SK-N-SH (cell line): Measurements from ENCODE around the gene HINT1. TPM values are rescaled to one million over a fixed set of nuclear protein-coding genes. Genes with fewer than 3 reads are reported as not detected.

Experiments used
- CTCF ChIA-PET: fragments of 300-600, 350-600 bp; formaldehyde crosslinking; extraction: SDS; loops from one replicate; lab custom pipeline; 2021; lab: Yijun Ruan, JAX
- POLR2A ChIA-PET: fragments of 350-600 bp; sonication (Branson Sonifier 250); formaldehyde crosslinking; extraction: SDS; loops from one replicate; lab custom pipeline; 2020; ENCODE audit warnings: antibody characterized with exemption, inconsistent platforms; lab: Yijun Ruan, JAX
- DNase-seq: peaks from one replicate; pipeline ENCODE4 v3.0.0; 2012
- H2AFZ ChIP-seq: fragments of 200-600 bp; sonication (generic); 2 replicates; pipeline ENCODE4 v1.8.1; 2016; ENCODE audit warnings: antibody characterized with exemption, mild to moderate bottlenecking, low read depth
- H3F3A ChIP-seq: fragments of 200-600 bp; sonication (generic); replicated peaks from 2 replicates; pipeline ENCODE3; 2016; ENCODE audit warnings: antibody characterized with exemption, mild to moderate bottlenecking; ENCODE audit not compliant: insufficient read depth
- H3K27ac ChIP-seq, 2 experiments: fragments of 200-500 bp in 1 of 2; fragments of 200-600 bp in 1 of 2; sonication (Bioruptor generic) in 1 of 2; sonication (generic), shearing (Covaris generic) in 1 of 2; 2 replicates each; pipeline versions ENCODE4 v1.5.1 to v1.6.1; 2014 to 2016; ENCODE audit warnings: low read depth in 2 of 2, inconsistent platforms in 1 of 2, low read length in 1 of 2, mild to moderate bottlenecking in 1 of 2, mixed read lengths in 1 of 2
- H3K27me3 ChIP-seq: fragments of 200-600 bp; sonication (generic), shearing (Covaris generic); 2 replicates; pipeline ENCODE4 v1.6.1; 2016; ENCODE audit warnings: mixed run types; ENCODE audit not compliant: insufficient read depth
- H3K36me3 ChIP-seq, 2 experiments: fragments of 200-500 bp in 1 of 2; fragments of 200-600 bp in 1 of 2; sonication (Bioruptor generic) in 1 of 2; sonication (generic) in 1 of 2; replicated peaks in 1 of 2; 2 replicates each; pipeline versions ENCODE3 to v1.5.1; 2014 to 2016; ENCODE audit warnings: low read length in 1 of 2, mild to moderate bottlenecking in 1 of 2; ENCODE audit not compliant: insufficient read depth in 2 of 2, control insufficient read depth in 1 of 2
- H3K4me1 ChIP-seq, 2 experiments: fragments of 200-500 bp in 1 of 2; fragments of 200-600 bp in 1 of 2; sonication (Bioruptor generic) in 1 of 2; sonication (generic), shearing (Covaris generic) in 1 of 2; 2 replicates each; pipeline versions ENCODE4 v1.5.1 to v1.6.1; 2014 to 2016; ENCODE audit warnings: low read depth in 1 of 2, low read length in 1 of 2, mixed run types in 1 of 2; ENCODE audit not compliant: insufficient read depth in 2 of 2, control insufficient read depth in 1 of 2
- H3K4me2 ChIP-seq: fragments of 200-600 bp; sonication (generic), shearing (Covaris generic); 2 replicates; pipeline ENCODE4 v1.6.1; 2017; ENCODE audit warnings: mixed run types
- H3K4me3 ChIP-seq, 2 experiments: fragments of 200-500 bp in 1 of 2; fragments of 200-600 bp in 1 of 2; sonication (Bioruptor generic) in 1 of 2; sonication (generic), shearing (Covaris generic) in 1 of 2; 2 replicates each; pipeline versions ENCODE4 v1.5.1 to v1.8.1; 2014 to 2016; ENCODE audit warnings: low read depth in 2 of 2, inconsistent platforms in 1 of 2, low read length in 1 of 2, mild to moderate bottlenecking in 1 of 2, mixed read lengths in 1 of 2, moderate library complexity in 1 of 2
- H3K79me2 ChIP-seq: fragments of 200-600 bp; sonication (generic); 2 replicates; pipeline ENCODE4 v1.8.1; 2017; ENCODE audit warnings: mild to moderate bottlenecking; ENCODE audit not compliant: insufficient read depth
- H3K9ac ChIP-seq: fragments of 200-600 bp; sonication (generic); 2 replicates; pipeline ENCODE4 v1.6.1; 2017; ENCODE audit warnings: mixed run types
- H3K9me2 ChIP-seq: fragments of 200-600 bp; sonication (generic); 2 replicates; pipeline ENCODE4 v1.6.1; 2017; ENCODE audit warnings: mixed run types
- H3K9me3 ChIP-seq: fragments of 200-600 bp; sonication (generic); 2 replicates; pipeline ENCODE4 v1.6.1; 2017; ENCODE audit warnings: mixed run types, mild to moderate bottlenecking, moderate library complexity
- H4K20me1 ChIP-seq: fragments of 200-600 bp; sonication (generic); 2 replicates; pipeline ENCODE4 v1.6.1; 2017; ENCODE audit warnings: mild to moderate bottlenecking, mixed run types; ENCODE audit not compliant: insufficient read depth
- CHD2 ChIP-seq: fragments of 150-350 bp; IDR thresholded peaks from 2 replicates; pipeline ENCODE4 v1.6.1; 2018; ENCODE audit warnings: low read length; ENCODE audit not compliant: partially characterized antibody
- ELF1 ChIP-seq: IDR thresholded peaks from 2 replicates; pipeline ENCODE4 v1.4.0; 2012
- EP300 ChIP-seq, 2 experiments: IDR thresholded peaks; 2 replicates each; pipeline versions ENCODE4 v1.4.0 to v1.6.1; 2012; ENCODE audit warnings: borderline replicate concordance in 1 of 2, low read depth in 1 of 2, low read length in 1 of 2
- EZH2phosphoT487 ChIP-seq: fragments of 200-600 bp; sonication (generic); IDR thresholded peaks from 2 replicates; pipeline ENCODE4 v1.6.1; 2017; ENCODE audit warnings: low read depth, mixed run types, mild to moderate bottlenecking, antibody characterized with exemption, moderate library complexity, borderline replicate concordance
- FOXJ3 ChIP-seq: sonication (generic); formaldehyde crosslinking; IDR thresholded peaks from 2 replicates; pipeline ENCODE4 v1.5.1; 2020; ENCODE audit warnings: mild to moderate bottlenecking, missing genetic modification reagents
- FOXM1 ChIP-seq: IDR thresholded peaks from 2 replicates; pipeline ENCODE4 v1.4.0; 2012; ENCODE audit warnings: low read depth, mild to moderate bottlenecking
- GABPA ChIP-seq: IDR thresholded peaks from 2 replicates; pipeline ENCODE4 v1.4.0; 2012; ENCODE audit warnings: low read depth, mild to moderate bottlenecking
- GATA2 ChIP-seq: sonication (generic); formaldehyde crosslinking; IDR thresholded peaks from 2 replicates; pipeline ENCODE4 v1.5.0; 2020; ENCODE audit warnings: mild to moderate bottlenecking, missing genetic modification reagents
- MEF2A ChIP-seq: IDR thresholded peaks from 2 replicates; pipeline ENCODE4 v1.4.0; 2012; ENCODE audit warnings: low read depth, borderline replicate concordance
- MXI1 ChIP-seq: IDR thresholded peaks from 2 replicates; pipeline ENCODE4 v1.6.1; 2012; ENCODE audit warnings: mild to moderate bottlenecking, low read depth, low read length, improper control_type of control experiment
- NFIC ChIP-seq: IDR thresholded peaks from 2 replicates; pipeline ENCODE4 v1.4.0; 2012; ENCODE audit warnings: borderline replicate concordance
- NRF1 ChIP-seq: IDR thresholded peaks from 2 replicates; pipeline ENCODE4 v1.6.1; 2012; ENCODE audit warnings: low read depth, mild to moderate bottlenecking, low read length
- POLR2AphosphoS5 ChIP-seq: IDR thresholded peaks from 2 replicates; pipeline ENCODE4 v1.6.1; 2012; ENCODE audit warnings: low read depth, low read length
- RAD21 ChIP-seq: IDR thresholded peaks from 2 replicates; pipeline ENCODE4 v1.6.1; 2012; ENCODE audit warnings: mild to moderate bottlenecking, low read length
- RCOR1 ChIP-seq: fragments of 150-350 bp; IDR thresholded peaks from 2 replicates; pipeline ENCODE4 v1.6.1; 2017; ENCODE audit warnings: antibody characterized with exemption, low read length
- RFX5 ChIP-seq: IDR thresholded peaks from 2 replicates; pipeline ENCODE4 v1.6.1; 2012; ENCODE audit warnings: mild to moderate bottlenecking, improper control_type of control experiment, low read length
- RXRA ChIP-seq: IDR thresholded peaks from 2 replicates; pipeline ENCODE4 v1.4.0; 2012; ENCODE audit warnings: low read depth, mild to moderate bottlenecking, borderline replicate concordance
- SMC3 ChIP-seq: IDR thresholded peaks from 2 replicates; pipeline ENCODE4 v1.6.1; 2012; ENCODE audit warnings: low read depth, low read length, improper control_type of control experiment
- TAF1 ChIP-seq: IDR thresholded peaks from 2 replicates; pipeline ENCODE4 v1.6.1; 2012; ENCODE audit warnings: low read depth, mild to moderate bottlenecking, low read length, moderate library complexity, borderline replicate concordance
- TEAD4 ChIP-seq: IDR thresholded peaks from 2 replicates; pipeline ENCODE4 v1.4.0; 2012; ENCODE audit warnings: mild to moderate bottlenecking, borderline replicate concordance; ENCODE audit not compliant: insufficient read depth
- YY1 ChIP-seq: IDR thresholded peaks from 2 replicates; pipeline ENCODE4 v1.4.0; 2012; ENCODE audit warnings: low read depth, mild to moderate bottlenecking
- WGBS: methylation state at CpG from one replicate; pipeline ENCODE4 v1.1.6; 2017; ENCODE audit warnings: low lambda C conversion rate; 5-methylcytosine and 5-hydroxymethylcytosine counted together
- polyA plus RNA-seq, 3 experiments: library from polyadenylated mRNA; depleted of rRNA; stranded (reverse); fragments of >200 nt; gene quantifications; 2 replicates each; pipeline ENCODE4 v1.2.3, GENCODE V29; 2012
- TF ChIP-seq, protein P1 (sequence below): IDR thresholded peaks from 2 replicates; pipeline ENCODE4 v1.6.1; 2012; ENCODE audit warnings: mild to moderate bottlenecking, low read depth, low read length, moderate library complexity
- TF ChIP-seq, protein P2 (sequence below): IDR thresholded peaks from 2 replicates; pipeline ENCODE4 v1.4.0; 2012; ENCODE audit warnings: low read depth, borderline replicate concordance
- TF ChIP-seq, protein P3 (sequence below): IDR thresholded peaks from 2 replicates; pipeline ENCODE4 v1.4.0; 2012; ENCODE audit warnings: low read depth
- TF ChIP-seq, protein P4 (sequence below): IDR thresholded peaks from 2 replicates; pipeline ENCODE4; 2012

HINT1 gene
- polyA plus RNA-seq (2012; rRNA removed): 385 and 444 TPM in 2 replicates
- polyA plus RNA-seq (2012; cell fraction: cytosol; rRNA removed): 536 and 677 TPM in 2 replicates
- 90.0 and 145 TPM in 2 replicates for polyA plus RNA-seq (2012; cell fraction: nucleus; rRNA removed)

DNA sequence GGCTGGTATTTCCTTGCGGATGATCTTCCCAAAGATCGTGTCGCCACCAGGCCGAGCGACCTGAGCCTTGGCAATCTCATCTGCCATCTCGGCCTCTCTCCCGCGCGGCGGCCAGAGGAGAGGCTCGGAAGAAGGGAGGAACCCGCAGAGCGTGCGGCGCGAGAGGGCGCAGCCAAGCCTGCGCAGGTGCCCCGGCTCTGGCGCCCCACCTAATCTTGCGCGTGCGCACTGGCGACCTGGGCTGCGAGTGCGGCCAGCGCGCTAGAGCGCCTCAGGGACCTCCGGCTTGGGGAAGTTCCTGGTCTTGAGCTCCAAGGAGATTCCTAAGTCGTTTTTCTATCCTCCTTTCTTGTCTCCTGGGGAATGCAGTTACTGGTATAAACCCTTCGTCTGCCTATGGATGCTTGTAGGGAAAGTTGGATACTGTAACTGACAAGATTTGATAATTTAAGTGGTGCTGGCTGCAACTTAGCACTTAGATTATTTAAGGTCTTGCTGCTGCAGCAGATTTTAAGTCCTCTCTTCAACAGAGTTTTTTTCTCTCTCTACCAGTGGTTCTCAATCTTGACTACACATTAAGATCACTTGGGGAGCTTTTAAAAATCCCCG is at the start of gene HINT1:
Gene HINT1 (minus strand): TSS at position 138 of the 609 bp plus-strand sequence. CDS start 51 bp downstream, at position 87.
- peak within 1 kb of the TSS; percentile 96 for H3K9ac ChIP-seq
- peaks cover 23 to 24% of the 10 kb centered on the region in 2 experiments for H3K36me3 ChIP-seq
- 0% methylated on average over 3 of the region's 33 CpGs for WGBS
- peak within 1 kb of the TSS; percentile 87 for H2AFZ ChIP-seq
- peaks cover 3 to 7% of the 10 kb centered on the region in 2 experiments; a peak in 2 of 4 replicates for H3K4me1 ChIP-seq
- peak within 1 kb of the TSS; percentile 92 to 98 for H3K4me3 ChIP-seq
- H3K79me2 ChIP-seq: peaks cover 48% of the 10 kb centered on the region
- POLR2A ChIA-PET: interaction anchor here (1.0 kb wide), 1 partner anchor 99 kb away, joined by 3 read pairs; the partner anchor contains the start of gene CDC42SE2
- H3K27ac ChIP-seq: peak within 1 kb of the TSS; percentile 90 to 94
- no peaks in the 10 kb centered on the region for H3K9me3 ChIP-seq
- TF ChIP-seq, protein P1, sequence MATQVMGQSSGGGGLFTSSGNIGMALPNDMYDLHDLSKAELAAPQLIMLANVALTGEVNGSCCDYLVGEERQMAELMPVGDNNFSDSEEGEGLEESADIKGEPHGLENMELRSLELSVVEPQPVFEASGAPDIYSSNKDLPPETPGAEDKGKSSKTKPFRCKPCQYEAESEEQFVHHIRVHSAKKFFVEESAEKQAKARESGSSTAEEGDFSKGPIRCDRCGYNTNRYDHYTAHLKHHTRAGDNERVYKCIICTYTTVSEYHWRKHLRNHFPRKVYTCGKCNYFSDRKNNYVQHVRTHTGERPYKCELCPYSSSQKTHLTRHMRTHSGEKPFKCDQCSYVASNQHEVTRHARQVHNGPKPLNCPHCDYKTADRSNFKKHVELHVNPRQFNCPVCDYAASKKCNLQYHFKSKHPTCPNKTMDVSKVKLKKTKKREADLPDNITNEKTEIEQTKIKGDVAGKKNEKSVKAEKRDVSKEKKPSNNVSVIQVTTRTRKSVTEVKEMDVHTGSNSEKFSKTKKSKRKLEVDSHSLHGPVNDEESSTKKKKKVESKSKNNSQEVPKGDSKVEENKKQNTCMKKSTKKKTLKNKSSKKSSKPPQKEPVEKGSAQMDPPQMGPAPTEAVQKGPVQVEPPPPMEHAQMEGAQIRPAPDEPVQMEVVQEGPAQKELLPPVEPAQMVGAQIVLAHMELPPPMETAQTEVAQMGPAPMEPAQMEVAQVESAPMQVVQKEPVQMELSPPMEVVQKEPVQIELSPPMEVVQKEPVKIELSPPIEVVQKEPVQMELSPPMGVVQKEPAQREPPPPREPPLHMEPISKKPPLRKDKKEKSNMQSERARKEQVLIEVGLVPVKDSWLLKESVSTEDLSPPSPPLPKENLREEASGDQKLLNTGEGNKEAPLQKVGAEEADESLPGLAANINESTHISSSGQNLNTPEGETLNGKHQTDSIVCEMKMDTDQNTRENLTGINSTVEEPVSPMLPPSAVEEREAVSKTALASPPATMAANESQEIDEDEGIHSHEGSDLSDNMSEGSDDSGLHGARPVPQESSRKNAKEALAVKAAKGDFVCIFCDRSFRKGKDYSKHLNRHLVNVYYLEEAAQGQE: no peak
- TF ChIP-seq FOXM1 (no peak), CHD2 (no peak), MEF2A (no peak), ELF1 (no peak), RFX5 (no peak), EP300 (IDR thresholded peaks at IDR 0.05; ENCODE audit: borderline replicate concordance in 1 of 2, low read depth in 1 of 2, low read length in 1 of 2) (no peak), YY1 (no peak), MXI1 (no peak; the same call in 1 of the 2 replicates), GABPA (no peak), RXRA (no peak), FOXJ3 (CRISPR knock-in tag) (no peak), POLR2AphosphoS5 (peak; percentile 88), RAD21 (peak; percentile 19; the same call in 1 of the 2 replicates), TAF1 (peak; percentile 73), EZH2phosphoT487 (no peak), NFIC (no peak), TEAD4 (no peak), SMC3 (peak; percentile 22), GATA2 (peak; percentile 86), NRF1 (peak; percentile 99), RCOR1 (no peak)
- TF ChIP-seq, protein P2, sequence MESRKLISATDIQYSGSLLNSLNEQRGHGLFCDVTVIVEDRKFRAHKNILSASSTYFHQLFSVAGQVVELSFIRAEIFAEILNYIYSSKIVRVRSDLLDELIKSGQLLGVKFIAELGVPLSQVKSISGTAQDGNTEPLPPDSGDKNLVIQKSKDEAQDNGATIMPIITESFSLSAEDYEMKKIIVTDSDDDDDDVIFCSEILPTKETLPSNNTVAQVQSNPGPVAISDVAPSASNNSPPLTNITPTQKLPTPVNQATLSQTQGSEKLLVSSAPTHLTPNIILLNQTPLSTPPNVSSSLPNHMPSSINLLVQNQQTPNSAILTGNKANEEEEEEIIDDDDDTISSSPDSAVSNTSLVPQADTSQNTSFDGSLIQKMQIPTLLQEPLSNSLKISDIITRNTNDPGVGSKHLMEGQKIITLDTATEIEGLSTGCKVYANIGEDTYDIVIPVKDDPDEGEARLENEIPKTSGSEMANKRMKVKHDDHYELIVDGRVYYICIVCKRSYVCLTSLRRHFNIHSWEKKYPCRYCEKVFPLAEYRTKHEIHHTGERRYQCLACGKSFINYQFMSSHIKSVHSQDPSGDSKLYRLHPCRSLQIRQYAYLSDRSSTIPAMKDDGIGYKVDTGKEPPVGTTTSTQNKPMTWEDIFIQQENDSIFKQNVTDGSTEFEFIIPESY: no peak
- TF ChIP-seq, protein P3, sequence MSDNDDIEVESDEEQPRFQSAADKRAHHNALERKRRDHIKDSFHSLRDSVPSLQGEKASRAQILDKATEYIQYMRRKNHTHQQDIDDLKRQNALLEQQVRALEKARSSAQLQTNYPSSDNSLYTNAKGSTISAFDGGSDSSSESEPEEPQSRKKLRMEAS: peak; percentile 76; the same call in 1 of the 2 replicates
- TF ChIP-seq, protein P4, sequence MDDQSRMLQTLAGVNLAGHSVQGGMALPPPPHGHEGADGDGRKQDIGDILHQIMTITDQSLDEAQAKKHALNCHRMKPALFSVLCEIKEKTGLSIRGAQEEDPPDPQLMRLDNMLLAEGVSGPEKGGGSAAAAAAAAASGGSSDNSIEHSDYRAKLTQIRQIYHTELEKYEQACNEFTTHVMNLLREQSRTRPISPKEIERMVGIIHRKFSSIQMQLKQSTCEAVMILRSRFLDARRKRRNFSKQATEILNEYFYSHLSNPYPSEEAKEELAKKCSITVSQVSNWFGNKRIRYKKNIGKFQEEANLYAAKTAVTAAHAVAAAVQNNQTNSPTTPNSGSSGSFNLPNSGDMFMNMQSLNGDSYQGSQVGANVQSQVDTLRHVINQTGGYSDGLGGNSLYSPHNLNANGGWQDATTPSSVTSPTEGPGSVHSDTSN: no peak
- H3K9me2 ChIP-seq: no peaks in the 10 kb centered on the region
- peaks cover under 1% of the 10 kb centered on the region; the same call in 1 of the 2 replicates for H4K20me1 ChIP-seq
- H3K4me2 ChIP-seq: peak within 1 kb of the TSS; percentile 95
- H3K27me3 ChIP-seq: no peaks in the 10 kb centered on the region
- CTCF ChIA-PET: interaction anchor here (0.5 to 1.3 kb wide), 3 partner anchors 56 to 254 kb away, joined by 3 to 5 read pairs (median 4); no protein-coding TSS in a partner anchor
- peak; percentile 96 for DNase-seq
- H3F3A ChIP-seq: peaks cover 16% of the 10 kb centered on the region
